ENCODE results near the gene IGF2BP3. TPM values are rescaled to one million over a fixed set of nuclear protein-coding genes. Genes with fewer than 3 reads are reported as not detected.
A peak's percentile ranks its signal among the peaks of the same experiment; 100 is the strongest.

The IGF2BP3 gene
- total RNA-seq, 1 donor from 2014 or later, result 0.38 TPM

DNA sequence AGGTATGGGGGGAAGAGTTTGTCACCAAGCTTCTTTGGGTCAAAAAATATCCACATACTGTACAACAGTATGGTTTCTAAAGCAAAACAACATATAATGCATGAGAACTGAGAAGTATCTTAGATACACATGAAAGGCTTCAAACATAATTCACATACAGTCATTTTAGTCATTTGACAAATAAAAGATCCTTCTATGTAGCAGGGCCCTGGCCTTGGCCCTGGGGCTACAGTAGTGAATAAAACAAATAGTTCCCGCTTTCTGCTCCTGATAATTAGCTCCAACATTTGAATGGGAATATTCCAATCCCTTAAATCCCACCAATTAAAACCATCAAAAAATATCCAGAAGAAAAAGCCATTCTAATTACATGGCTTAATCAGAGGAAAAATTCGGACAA, 119.8 kb downstream of the IGF2BP3 start:
- intact Hi-C loops (cut with micrococcal nuclease), result no loop called here
- no peak overlapping the region for H3K4me3 ChIP-seq
- H3K9me3 ChIP-seq (replicated peaks), result no peaks in the 10 kb centered on the region
- DNase-seq, result no peak
- TF ChIP-seq CTCF (IDR thresholded peaks at IDR 0.05; ENCODE audit: borderline replicate concordance), result no peak
- no peaks in the 10 kb centered on the region for H3K36me3 ChIP-seq
- peaks cover 18% of the 10 kb centered on the region for H3K27me3 ChIP-seq (ENCODE audit: low read depth)
- no peaks in the 10 kb centered on the region for H3K4me1 ChIP-seq
- H3K27ac ChIP-seq (replicated peaks), result no peak overlapping the region

DNA sequence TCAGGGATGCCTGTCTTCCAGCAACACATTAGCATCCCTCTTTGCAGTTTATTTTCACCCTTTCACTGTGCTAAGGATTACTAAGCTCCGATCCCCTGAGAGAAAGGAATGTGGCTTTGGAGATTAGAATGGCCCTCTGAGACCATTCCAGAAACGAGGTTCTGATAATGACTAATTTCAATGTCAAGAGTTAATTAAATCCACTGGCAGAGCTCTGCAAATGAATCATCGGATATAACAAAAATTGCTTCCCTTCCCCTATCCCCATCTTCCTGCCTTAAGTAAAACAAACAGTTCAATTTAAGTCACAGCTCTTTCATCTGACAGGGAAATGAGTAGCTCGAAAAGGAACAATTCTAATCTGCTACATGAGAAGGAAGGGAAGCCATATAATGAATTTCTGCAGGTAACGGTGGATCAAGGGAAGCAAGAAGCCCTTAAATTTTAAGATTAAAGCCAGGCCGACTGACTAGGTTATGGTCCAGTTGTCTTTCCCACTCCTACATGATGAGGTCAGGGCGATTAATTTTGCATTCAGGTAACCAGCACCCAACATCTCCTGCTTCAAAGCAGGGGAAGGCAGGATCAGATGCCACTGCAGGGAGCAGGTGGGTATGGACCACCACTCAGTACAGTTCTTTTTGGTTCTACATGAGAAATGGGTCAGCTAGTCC, 120.7 kb downstream of the IGF2BP3 start:
- H3K4me3 ChIP-seq, result no peak overlapping the region
- no peaks in the 10 kb centered on the region for H3K9me3 ChIP-seq (replicated peaks)
- TF ChIP-seq CTCF (IDR thresholded peaks at IDR 0.05; ENCODE audit: borderline replicate concordance), result no peak
- peaks cover 10% of the 10 kb centered on the region for H3K27me3 ChIP-seq (ENCODE audit: low read depth)
- DNase-seq, result no peak
- H3K27ac ChIP-seq (replicated peaks), result no peak overlapping the region
- intact Hi-C loops (cut with micrococcal nuclease), result no loop called here
- H3K4me1 ChIP-seq, result no peaks in the 10 kb centered on the region
- H3K36me3 ChIP-seq, result no peaks in the 10 kb centered on the region

DNA sequence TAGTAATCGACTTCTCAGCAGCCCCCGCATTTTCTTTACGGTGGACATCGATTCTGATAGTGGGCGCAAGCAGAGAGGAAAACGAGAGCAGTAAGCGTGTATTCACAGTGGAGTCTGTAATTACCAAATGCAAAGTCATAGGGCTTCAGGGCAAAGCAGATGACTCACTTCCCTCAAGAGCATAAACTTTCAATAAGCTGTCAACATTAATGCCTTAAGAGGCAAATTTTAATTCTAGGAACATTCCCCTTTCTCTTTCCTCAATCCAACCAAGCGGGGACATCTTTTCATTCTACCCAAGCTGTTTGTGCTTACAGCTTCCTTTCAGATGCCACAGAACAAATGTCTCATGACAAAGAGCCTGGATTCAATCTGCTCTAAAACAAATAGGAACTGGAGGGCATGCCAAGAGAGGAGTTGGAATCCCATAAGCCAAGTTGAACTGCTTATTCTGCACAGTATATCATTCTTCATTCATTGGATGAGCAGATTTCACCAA, 122.6 kb downstream of the IGF2BP3 start:
- no peak for TF ChIP-seq CTCF (IDR thresholded peaks at IDR 0.05; ENCODE audit: borderline replicate concordance)
- Histone ChIP-seq H3K9me3 (replicated peaks) (no peaks in the 10 kb centered on the region), H3K4me3 (no peak overlapping the region), H3K4me1 (no peaks in the 10 kb centered on the region), H3K27me3 (ENCODE audit: low read depth) (peaks cover 5% of the 10 kb centered on the region), H3K27ac (replicated peaks) (no peak overlapping the region), H3K36me3 (no peaks in the 10 kb centered on the region)
- no peak for DNase-seq
- intact Hi-C loops (cut with micrococcal nuclease), result no loop called here

DNA sequence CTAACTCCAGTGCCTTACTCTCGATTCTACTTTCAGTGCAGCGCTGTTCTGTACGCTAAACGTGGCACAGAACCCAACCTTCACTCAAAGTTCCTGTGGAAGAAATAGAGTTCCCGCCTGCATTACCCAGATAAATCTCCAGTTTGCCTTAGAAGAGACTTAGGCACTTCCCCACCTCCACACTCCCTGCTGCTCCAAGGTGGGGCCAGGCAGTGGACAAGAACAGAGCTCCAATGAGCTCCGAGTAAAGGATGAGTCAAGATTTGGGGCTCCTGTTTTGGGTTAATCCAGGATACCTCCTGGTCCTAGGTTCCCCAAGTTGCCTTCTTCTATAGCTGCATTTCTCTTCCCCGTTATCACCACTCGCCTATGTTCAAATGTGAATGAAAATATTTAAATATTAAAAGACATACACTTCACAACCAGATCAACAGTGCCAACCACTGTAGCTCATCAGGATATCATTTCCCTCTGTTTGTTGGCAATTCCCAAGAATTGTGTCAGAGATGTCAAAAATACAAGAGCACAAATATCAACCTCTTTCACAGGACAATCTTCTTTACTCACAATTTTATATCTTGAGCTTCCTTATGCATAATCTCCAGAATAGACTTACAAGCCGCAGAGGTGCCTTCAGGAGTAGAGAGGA, 123.1 kb downstream of the IGF2BP3 start:
- intact Hi-C loops (cut with micrococcal nuclease), result no loop called here
- DNase-seq, result no peak
- H3K27me3 ChIP-seq (ENCODE audit: low read depth), result peaks cover 5% of the 10 kb centered on the region
- H3K9me3 ChIP-seq (replicated peaks), result no peaks in the 10 kb centered on the region
- no peak for TF ChIP-seq CTCF (IDR thresholded peaks at IDR 0.05; ENCODE audit: borderline replicate concordance)
- no peak overlapping the region for H3K27ac ChIP-seq (replicated peaks)
- no peaks in the 10 kb centered on the region for H3K36me3 ChIP-seq
- H3K4me3 ChIP-seq, result no peak overlapping the region
- H3K4me1 ChIP-seq, result no peaks in the 10 kb centered on the region

DNA sequence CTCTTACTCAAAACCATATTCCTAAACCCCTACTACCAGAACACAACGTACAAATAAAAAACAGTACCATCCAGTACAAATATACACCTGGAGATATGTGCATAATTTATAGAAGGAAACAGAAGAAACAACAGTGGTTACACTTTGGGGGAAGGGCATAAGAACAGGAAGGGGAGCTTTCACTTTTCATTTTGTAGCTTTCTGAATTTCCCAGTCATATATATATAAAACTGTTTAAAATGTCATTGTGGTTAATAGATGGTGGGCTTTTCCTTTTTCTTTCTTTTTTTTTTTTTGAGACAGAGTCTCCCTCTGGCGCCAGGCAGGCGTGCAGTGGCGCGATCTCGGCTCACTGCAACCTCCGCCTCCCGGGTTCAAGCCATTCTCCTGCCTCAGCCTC, 124.0 kb downstream of the IGF2BP3 start:
- H3K4me3 ChIP-seq, result peak overlapping the region; percentile 14
- intact Hi-C loops (cut with micrococcal nuclease), result no loop called here

More for the DNA sequence above, 124.0 kb downstream of the IGF2BP3 start:
- DNase-seq, result no peak
- H3K27me3 ChIP-seq (ENCODE audit: low read depth), result peaks cover 4% of the 10 kb centered on the region
- no peaks in the 10 kb centered on the region for H3K36me3 ChIP-seq
- H3K9me3 ChIP-seq (replicated peaks), result no peaks in the 10 kb centered on the region
- no peaks in the 10 kb centered on the region for H3K4me1 ChIP-seq
- no peak overlapping the region for H3K27ac ChIP-seq (replicated peaks)
- no peak for TF ChIP-seq CTCF (IDR thresholded peaks at IDR 0.05; ENCODE audit: borderline replicate concordance)
